Type B pancreatic cell (in vitro differentiated cells): ENCODE measurements around the gene ECT2L. TPM values are rescaled to one million over a fixed set of nuclear protein-coding genes. Genes with fewer than 3 reads are reported as not detected.

Experiments used
- DNase-seq: peaks from one replicate; pipeline ENCODE4 v3.0.0; 2021; ENCODE audit warnings: mixed read lengths; ENCODE audit not compliant: unreplicated experiment; ENCODE audit errors: extremely low spot score
- H3K27ac Mint-ChIP-seq: 2 replicates; pipeline ENCODE4 v1.8.0; 2021; ENCODE audit warnings: mild to moderate bottlenecking, mixed read lengths
- H3K27me3 Mint-ChIP-seq: 2 replicates; pipeline ENCODE4 v1.8.0; 2021; ENCODE audit warnings: mixed read lengths
- H3K36me3 Mint-ChIP-seq: 2 replicates; pipeline ENCODE4 v1.8.0; 2021; ENCODE audit warnings: mixed read lengths
- H3K4me1 Mint-ChIP-seq: one replicate; pipeline ENCODE4 v1.8.0; 2021; ENCODE audit warnings: mixed read lengths; ENCODE audit not compliant: unreplicated experiment
- H3K4me3 Mint-ChIP-seq: 2 replicates; pipeline ENCODE4 v1.8.0; 2021; ENCODE audit warnings: mild to moderate bottlenecking, mixed read lengths
- H3K9me3 Mint-ChIP-seq: 2 replicates; pipeline ENCODE4 v1.8.0; 2021; ENCODE audit warnings: mixed read lengths
- total RNA-seq: library from RNA; stranded (reverse); gene quantifications from 2 replicates; pipeline ENCODE4 v1.2.1, GENCODE V29; 2021; ENCODE audit warnings: low replicate concordance
- TF ChIP-seq, protein P1 (sequence below): fragments of 200-600 bp; sonication (generic); conservative IDR thresholded peaks from 2 replicates; pipeline ENCODE4 v1.5.0; 2021; ENCODE audit warnings: antibody characterized with exemption, mild to moderate bottlenecking

The ECT2L gene
- total RNA-seq, 1 donor from 2014 or later, result 0.07 TPM

DNA sequence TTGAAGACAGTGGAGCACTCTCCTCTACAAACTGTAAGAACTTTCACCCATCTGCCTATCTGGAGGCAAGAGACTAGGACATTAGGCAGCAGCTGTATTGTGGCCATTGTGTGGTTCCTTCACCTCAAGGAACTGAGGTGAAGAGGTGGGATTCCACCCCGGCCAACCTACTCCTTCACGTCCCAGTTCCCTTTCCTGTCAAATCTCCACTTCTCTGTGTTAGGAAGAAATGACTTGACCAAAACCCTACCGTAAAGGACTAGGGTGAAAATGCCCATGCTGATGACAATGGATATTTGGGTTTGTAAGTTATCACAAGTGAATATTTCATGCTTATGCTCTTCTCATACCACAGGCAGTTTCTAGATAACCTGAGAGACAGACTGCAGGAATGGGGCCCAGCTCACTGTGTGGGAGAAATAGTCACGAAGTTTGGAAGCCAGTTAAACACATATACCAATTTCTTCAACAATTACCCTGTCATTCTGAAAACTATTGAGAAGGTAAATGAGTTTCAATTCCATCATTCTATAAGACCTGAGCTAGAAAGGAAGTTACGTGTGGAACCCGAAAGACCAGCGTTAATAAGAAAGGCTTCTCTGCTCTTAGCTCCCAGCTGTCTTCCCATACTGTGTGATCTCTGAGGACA is 86.6 kb downstream of the ECT2L start:
- H3K27ac Mint-ChIP-seq, result no peak overlapping the region
- TF ChIP-seq, protein P1, sequence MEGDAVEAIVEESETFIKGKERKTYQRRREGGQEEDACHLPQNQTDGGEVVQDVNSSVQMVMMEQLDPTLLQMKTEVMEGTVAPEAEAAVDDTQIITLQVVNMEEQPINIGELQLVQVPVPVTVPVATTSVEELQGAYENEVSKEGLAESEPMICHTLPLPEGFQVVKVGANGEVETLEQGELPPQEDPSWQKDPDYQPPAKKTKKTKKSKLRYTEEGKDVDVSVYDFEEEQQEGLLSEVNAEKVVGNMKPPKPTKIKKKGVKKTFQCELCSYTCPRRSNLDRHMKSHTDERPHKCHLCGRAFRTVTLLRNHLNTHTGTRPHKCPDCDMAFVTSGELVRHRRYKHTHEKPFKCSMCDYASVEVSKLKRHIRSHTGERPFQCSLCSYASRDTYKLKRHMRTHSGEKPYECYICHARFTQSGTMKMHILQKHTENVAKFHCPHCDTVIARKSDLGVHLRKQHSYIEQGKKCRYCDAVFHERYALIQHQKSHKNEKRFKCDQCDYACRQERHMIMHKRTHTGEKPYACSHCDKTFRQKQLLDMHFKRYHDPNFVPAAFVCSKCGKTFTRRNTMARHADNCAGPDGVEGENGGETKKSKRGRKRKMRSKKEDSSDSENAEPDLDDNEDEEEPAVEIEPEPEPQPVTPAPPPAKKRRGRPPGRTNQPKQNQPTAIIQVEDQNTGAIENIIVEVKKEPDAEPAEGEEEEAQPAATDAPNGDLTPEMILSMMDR, result no peak
- H3K36me3 Mint-ChIP-seq, result no peaks in the 10 kb centered on the region

GRCh38 chr6:138885156-138885819 is 89.4 kb downstream of the ECT2L start:
- Mint-ChIP-seq H3K4me1 (no peaks in the 10 kb centered on the region), H3K36me3 (no peaks in the 10 kb centered on the region), H3K27ac (no peak overlapping the region), H3K9me3 (no peaks in the 10 kb centered on the region), H3K4me3 (no peak overlapping the region), H3K27me3 (no peaks in the 10 kb centered on the region)
- TF ChIP-seq, protein P1, result no peak
- no peak for DNase-seq

More for the DNA sequence above, 86.6 kb downstream of the ECT2L start:
- Mint-ChIP-seq H3K4me3 (no peak overlapping the region), H3K9me3 (no peaks in the 10 kb centered on the region), H3K4me1 (no peaks in the 10 kb centered on the region), H3K27me3 (no peaks in the 10 kb centered on the region)
- no peak for DNase-seq

- Mint-ChIP-seq H3K4me3 (no peak overlapping the region), H3K36me3 (peaks cover 12% of the 10 kb centered on the region), H3K27ac (no peak overlapping the region), H3K27me3 (no peaks in the 10 kb centered on the region), H3K4me1 (no peaks in the 10 kb centered on the region), H3K9me3 (no peaks in the 10 kb centered on the region)
- TF ChIP-seq, protein P1, result no peak
- no peak for DNase-seq
Measured at GRCh38 chr6:138891255-138891986, 95.5 kb downstream of the ECT2L start.

DNA sequence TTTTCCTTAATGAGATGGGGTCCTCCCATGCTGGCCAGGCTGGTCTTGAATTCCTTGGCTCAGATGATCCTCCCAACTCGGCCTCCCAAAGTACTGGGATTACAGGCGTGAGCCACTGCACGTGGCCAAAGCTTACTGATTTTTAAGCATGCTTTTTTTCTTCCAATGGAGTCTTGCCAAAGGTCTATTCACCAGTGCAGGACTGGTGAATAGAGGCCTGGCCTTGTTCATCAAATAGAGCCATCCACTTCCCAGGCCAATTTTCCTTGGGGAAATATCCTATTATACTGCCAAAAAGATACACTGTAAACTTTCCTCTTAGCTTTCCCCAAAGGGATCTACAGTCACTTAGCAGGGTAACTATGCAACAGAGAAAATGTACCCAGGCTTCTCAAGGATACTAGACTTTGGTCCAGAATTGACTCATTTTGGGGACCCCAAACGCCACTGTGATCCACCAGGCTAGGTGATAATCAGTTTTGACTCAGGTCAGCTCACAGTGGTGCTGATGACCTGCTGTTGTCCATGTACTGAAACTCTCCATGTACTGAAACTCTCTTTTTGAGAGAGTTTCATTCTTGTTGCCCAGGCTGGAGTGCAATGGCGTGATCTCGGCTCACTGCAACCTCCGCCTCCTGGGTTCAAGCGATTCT is 100.3 kb downstream of the ECT2L start:
- TF ChIP-seq, protein P1, result no peak
- Mint-ChIP-seq H3K27ac (no peak overlapping the region), H3K4me3 (no peak overlapping the region)

GRCh38 chr6:138897031-138897430 is 101.1 kb downstream of the ECT2L start:
- Mint-ChIP-seq H3K27ac (no peak overlapping the region), H3K4me1 (no peaks in the 10 kb centered on the region), H3K4me3 (no peak overlapping the region), H3K9me3 (no peaks in the 10 kb centered on the region), H3K36me3 (peaks cover 40% of the 10 kb centered on the region), H3K27me3 (no peaks in the 10 kb centered on the region)
- no peak for DNase-seq
- TF ChIP-seq, protein P1, result no peak

More for the DNA sequence above, 100.3 kb downstream of the ECT2L start:
- Mint-ChIP-seq H3K27me3 (no peaks in the 10 kb centered on the region), H3K36me3 (peaks cover 43% of the 10 kb centered on the region), H3K4me1 (no peaks in the 10 kb centered on the region), H3K9me3 (no peaks in the 10 kb centered on the region)
- DNase-seq, result no peak
